GM12878 (cell line): Measurements from ENCODE around the gene FANCD2.

Source experiments
- BACH1 ChIP-seq: fragments of 450-650 bp; IDR thresholded peaks from 2 replicates; pipeline ENCODE4 v1.6.1; 2017; ENCODE audit warnings: mild to moderate bottlenecking, borderline replicate concordance
- BMI1 ChIP-seq: fragments of 450-650 bp; IDR thresholded peaks from 2 replicates; pipeline ENCODE4 v1.6.1; 2016; ENCODE audit warnings: mild to moderate bottlenecking, moderate library complexity, borderline replicate concordance
- CBFB ChIP-seq: IDR thresholded peaks from 2 replicates; pipeline ENCODE4 v1.6.1; 2016; ENCODE audit warnings: antibody characterized with exemption, low read depth
- CREM ChIP-seq: IDR thresholded peaks from 2 replicates; pipeline ENCODE4 v1.6.1; 2014; ENCODE audit warnings: antibody characterized with exemption, low read depth
- CTCF ChIP-seq, 3 experiments: IDR thresholded peaks in 2 of 3; conservative IDR thresholded peaks in 1 of 3; 2 replicates each; pipeline ENCODE4 v1.5.1; 2011; ENCODE audit warnings: low read depth in 3 of 3, low read length in 3 of 3, mild to moderate bottlenecking in 3 of 3, control low read depth in 2 of 3, moderate library complexity in 2 of 3, inconsistent platforms in 1 of 3, mixed read lengths in 1 of 3; ENCODE audit not compliant: control insufficient read depth in 2 of 3, insufficient read depth in 1 of 3; ENCODE audit errors: extremely low read depth in 1 of 3
- HDAC2 ChIP-seq: fragments of 200-600 bp; sonication (generic); IDR thresholded peaks from 2 replicates; pipeline ENCODE4 v1.6.1; 2017
- MLLT1 ChIP-seq: fragments of 450-650 bp; IDR thresholded peaks from 2 replicates; pipeline ENCODE4 v1.6.1; 2016; ENCODE audit warnings: mild to moderate bottlenecking
- SIN3A ChIP-seq: IDR thresholded peaks from 2 replicates; pipeline ENCODE4 v1.6.1; 2012; ENCODE audit warnings: low read depth, low read length, improper control_type of control experiment
- TF ChIP-seq, protein P1 (sequence below): IDR thresholded peaks from 2 replicates; pipeline ENCODE4 v1.6.1; 2011; ENCODE audit warnings: borderline replicate concordance, low read depth, mild to moderate bottlenecking, moderate library complexity, low read length; ENCODE audit not compliant: insufficient read depth, poor library complexity, severe bottlenecking

DNA sequence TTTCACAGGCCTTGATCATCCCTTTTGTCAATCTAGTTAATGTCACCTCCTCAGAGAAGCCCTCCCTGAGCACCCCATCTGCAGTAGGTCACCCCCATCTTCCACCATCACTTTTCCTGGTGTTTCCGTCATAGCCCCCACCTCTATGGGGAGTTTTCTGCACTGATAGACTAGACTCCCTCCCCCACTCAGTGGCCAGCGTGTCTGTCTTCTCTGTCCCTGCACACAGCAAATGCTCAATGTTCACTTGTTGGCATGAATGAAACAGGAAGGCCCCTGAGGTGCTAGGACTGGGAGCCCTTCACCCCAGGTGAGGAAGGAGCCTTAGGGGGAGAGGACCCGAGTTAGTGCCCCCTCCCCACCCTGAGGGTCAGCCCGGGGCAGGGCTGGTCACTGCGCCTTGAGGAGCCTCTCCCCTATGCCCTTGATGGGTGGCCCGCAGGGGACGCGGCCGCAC lies 15.8 kb upstream of the FANCD2 start:
- TF ChIP-seq MLLT1 (no peak), BACH1 (no peak), CTCF (IDR thresholded peaks at IDR 0.05 in 2 of 3, conservative IDR thresholded peaks at IDR 0.05 in 1 of 3; ENCODE audit: control insufficient read depth in 2 of 3, extremely low read depth in 1 of 3, insufficient read depth in 1 of 3, low read depth in 3 of 3, low read length in 3 of 3) (no peak), HDAC2 (no peak), SIN3A (no peak), CREM (no peak), CBFB (no peak), BMI1 (no peak)
- TF ChIP-seq, protein P1, sequence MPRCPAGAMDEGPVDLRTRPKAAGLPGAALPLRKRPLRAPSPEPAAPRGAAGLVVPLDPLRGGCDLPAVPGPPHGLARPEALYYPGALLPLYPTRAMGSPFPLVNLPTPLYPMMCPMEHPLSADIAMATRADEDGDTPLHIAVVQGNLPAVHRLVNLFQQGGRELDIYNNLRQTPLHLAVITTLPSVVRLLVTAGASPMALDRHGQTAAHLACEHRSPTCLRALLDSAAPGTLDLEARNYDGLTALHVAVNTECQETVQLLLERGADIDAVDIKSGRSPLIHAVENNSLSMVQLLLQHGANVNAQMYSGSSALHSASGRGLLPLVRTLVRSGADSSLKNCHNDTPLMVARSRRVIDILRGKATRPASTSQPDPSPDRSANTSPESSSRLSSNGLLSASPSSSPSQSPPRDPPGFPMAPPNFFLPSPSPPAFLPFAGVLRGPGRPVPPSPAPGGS, result no peak
